ENCODE data around the gene NT5DC1. TPM values are rescaled to one million over a fixed set of nuclear protein-coding genes. Genes with fewer than 3 reads are reported as not detected.

Gene NT5DC1
- total and polyA plus RNA-seq, 3 donors from 2014 or later = 10.7 to 28.2 (median 22.8) TPM

GRCh38 chr6:116271149-116271708 is 170.6 kb downstream of the NT5DC1 start:
- no peaks in the 10 kb centered on the region for H3K27me3 ChIP-seq
- DNase-seq = no peak
- no peaks in the 10 kb centered on the region for H3K36me3 ChIP-seq (ENCODE audit: low read depth, missing control alignments)
- no peaks in the 10 kb centered on the region for H3K9me3 ChIP-seq
- WGBS, 2 donors = 76 to 80% methylated on average over 2 of the region's 2 CpGs
- H3K4me1 ChIP-seq = peaks cover 20% of the 10 kb centered on the region
- H3K4me3 ChIP-seq = no peak overlapping the region
- intact Hi-C loops (cut with DNase I; ENCODE audit: low total_unique reads) = no loop called here
- TF ChIP-seq POLR2A (IDR thresholded peaks at IDR 0.05) = no peak
- no peak for TF ChIP-seq CTCF (IDR thresholded peaks at IDR 0.05)
- H3K27ac ChIP-seq = no peak overlapping the region

DNA sequence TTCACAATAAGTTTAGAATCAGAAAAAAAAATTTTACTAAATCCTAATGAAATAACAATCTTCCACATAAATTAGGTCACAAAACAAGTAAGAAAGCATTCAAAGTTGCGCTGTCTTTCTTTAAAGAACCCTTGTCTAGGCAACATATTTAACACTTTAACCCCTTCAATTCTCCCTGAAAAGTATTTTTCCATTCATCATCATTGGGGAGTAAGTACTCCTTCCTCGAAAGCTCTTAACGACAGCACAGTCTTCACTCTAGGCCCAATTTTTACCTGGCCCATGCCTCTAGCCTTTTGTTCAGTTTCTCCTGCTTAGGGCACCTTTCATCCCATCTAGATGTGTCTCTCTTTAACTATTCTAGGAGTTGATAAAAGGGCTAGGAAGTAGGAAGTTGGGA is 176.5 kb downstream of the NT5DC1 start:
- H3K36me3 ChIP-seq (ENCODE audit: low read depth, missing control alignments) = no peaks in the 10 kb centered on the region
- intact Hi-C loops (cut with DNase I; ENCODE audit: low total_unique reads) = no loop called here
- DNase-seq = no peak
- H3K4me1 ChIP-seq = peaks cover 28% of the 10 kb centered on the region
- H3K9me3 ChIP-seq = no peaks in the 10 kb centered on the region
- peak overlapping the region; percentile 85 to 100 for H3K4me3 ChIP-seq
- TF ChIP-seq CTCF (IDR thresholded peaks at IDR 0.05) (no peak), POLR2A (IDR thresholded peaks at IDR 0.05) (no peak)
- peak overlapping the region; percentile 21 to 48 for H3K27ac ChIP-seq
- no peaks in the 10 kb centered on the region for H3K27me3 ChIP-seq
- 7 to 12% methylated on average over 3 of the region's 3 CpGs for WGBS, 2 donors

DNA sequence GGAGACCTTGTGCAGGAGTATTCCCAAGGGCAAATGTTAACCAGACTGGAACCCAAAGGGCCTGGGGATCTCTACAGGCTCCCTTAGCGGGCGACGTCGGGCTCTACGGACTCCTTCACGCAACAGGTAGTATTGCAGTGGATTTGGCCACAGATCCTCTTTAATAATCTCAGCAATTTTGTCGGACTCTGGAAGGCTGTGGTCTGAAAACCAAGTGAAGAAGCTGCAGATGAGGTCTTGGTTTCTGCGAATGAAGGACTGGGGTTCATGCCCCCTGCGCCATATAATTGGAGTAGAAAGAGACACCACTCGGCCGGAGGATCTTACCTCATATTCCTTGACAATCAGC is 177.8 kb downstream of the NT5DC1 start:
- Histone ChIP-seq H3K9me3 (no peaks in the 10 kb centered on the region), H3K36me3 (ENCODE audit: low read depth, missing control alignments) (no peaks in the 10 kb centered on the region), H3K27ac (peak overlapping the region; percentile 100), H3K27me3 (no peaks in the 10 kb centered on the region), H3K4me1 (peaks cover 28% of the 10 kb centered on the region), H3K4me3 (peak overlapping the region; percentile 85 to 100)
- no peak for DNase-seq
- intact Hi-C loops (cut with DNase I; ENCODE audit: low total_unique reads) = no loop called here
- WGBS, 2 donors = 15 to 47% methylated on average over 5 to 11 of the region's 11 CpGs
- TF ChIP-seq POLR2A (IDR thresholded peaks at IDR 0.05) (no peak), CTCF (IDR thresholded peaks at IDR 0.05) (no peak)

- H3K9me3 ChIP-seq = no peaks in the 10 kb centered on the region
- no peaks in the 10 kb centered on the region for H3K36me3 ChIP-seq (ENCODE audit: low read depth, missing control alignments)
- intact Hi-C loops (cut with DNase I; ENCODE audit: low total_unique reads) = no loop called here
- TF ChIP-seq POLR2A (IDR thresholded peaks at IDR 0.05) (no peak), CTCF (IDR thresholded peaks at IDR 0.05) (no peak)
- 3 to 4% methylated on average over 6 to 12 of the region's 12 CpGs for WGBS, 2 donors
- DNase-seq = peak; percentile 80
- H3K4me3 ChIP-seq = peak overlapping the region; percentile 85 to 100
- peaks cover 28% of the 10 kb centered on the region for H3K4me1 ChIP-seq
- H3K27me3 ChIP-seq = no peaks in the 10 kb centered on the region
- H3K27ac ChIP-seq = peak overlapping the region; percentile 100
Measured at GRCh38 chr6:116278854-116279231, 178.2 kb downstream of the NT5DC1 start.
